Peyer's patch (tissue), 4 donors: Measurements from ENCODE around the gene CFAP221. TPM values are rescaled to one million over a fixed set of nuclear protein-coding genes. Genes with fewer than 3 reads are reported as not detected.

Source experiments
- DNase-seq, 3 donors: peaks; one replicate each; pipeline ENCODE4 v3.0.0-alpha.2; 2017 to 2019
- H3K27ac ChIP-seq, 4 donors: fragments of 200-600 bp; sonication (generic); one replicate each; pipeline ENCODE4 v1.5.1; 2016 to 2019
- H3K27me3 ChIP-seq, 2 donors: fragments of 200-600 bp; sonication (generic); one replicate each; pipeline ENCODE4 v1.5.1; 2019
- H3K36me3 ChIP-seq, 3 donors: fragments of 200-600 bp; sonication (generic); one replicate each; pipeline ENCODE4 v1.5.1; 2016 to 2019
- H3K4me1 ChIP-seq, 4 donors: fragments of 200-600 bp; sonication (generic); one replicate each; pipeline ENCODE4 v1.5.1; 2016 to 2019
- H3K4me3 ChIP-seq, 4 donors: fragments of 200-600 bp; sonication (generic); 1 replicate in 3 of 4; 2 replicates in 1 of 4; pipeline ENCODE4 v1.5.1; 2016 to 2019; ENCODE audit warnings: mild to moderate bottlenecking in 1 of 4
- H3K9me3 ChIP-seq, 4 donors: fragments of 200-600 bp; sonication (generic); one replicate each; pipeline ENCODE4 v1.5.1; 2016 to 2019; ENCODE audit warnings: mild to moderate bottlenecking in 1 of 4
- POLR2A ChIP-seq, 2 donors: fragments of 450-650 bp; IDR thresholded peaks; one replicate each; pipeline ENCODE4 v1.5.1; 2017; ENCODE audit warnings: antibody characterized with exemption in 2 of 2, mild to moderate bottlenecking in 2 of 2, moderate library complexity in 2 of 2
- total RNA-seq, 4 donors: library from RNA; depleted of rRNA; stranded (reverse); fragments of >200 nt; gene quantifications; one replicate each; pipeline ENCODE4 v1.1.0, GENCODE V29; 2016
- TF ChIP-seq, protein P1 (sequence below), 6 experiments: fragments of 450-650 bp in 4 of 6; fragments of 200-600 bp in 2 of 6; sonication (generic) in 1 of 6; IDR thresholded peaks; one replicate each; pipeline ENCODE4 v1.5.1; 2017 to 2019; ENCODE audit warnings: antibody characterized with exemption in 6 of 6, mild to moderate bottlenecking in 3 of 6, moderate library complexity in 1 of 6

The CFAP221 gene
- total RNA-seq, 4 donors from 2014 or later: 2.8 to 6.6 (median 3.6) TPM

DNA sequence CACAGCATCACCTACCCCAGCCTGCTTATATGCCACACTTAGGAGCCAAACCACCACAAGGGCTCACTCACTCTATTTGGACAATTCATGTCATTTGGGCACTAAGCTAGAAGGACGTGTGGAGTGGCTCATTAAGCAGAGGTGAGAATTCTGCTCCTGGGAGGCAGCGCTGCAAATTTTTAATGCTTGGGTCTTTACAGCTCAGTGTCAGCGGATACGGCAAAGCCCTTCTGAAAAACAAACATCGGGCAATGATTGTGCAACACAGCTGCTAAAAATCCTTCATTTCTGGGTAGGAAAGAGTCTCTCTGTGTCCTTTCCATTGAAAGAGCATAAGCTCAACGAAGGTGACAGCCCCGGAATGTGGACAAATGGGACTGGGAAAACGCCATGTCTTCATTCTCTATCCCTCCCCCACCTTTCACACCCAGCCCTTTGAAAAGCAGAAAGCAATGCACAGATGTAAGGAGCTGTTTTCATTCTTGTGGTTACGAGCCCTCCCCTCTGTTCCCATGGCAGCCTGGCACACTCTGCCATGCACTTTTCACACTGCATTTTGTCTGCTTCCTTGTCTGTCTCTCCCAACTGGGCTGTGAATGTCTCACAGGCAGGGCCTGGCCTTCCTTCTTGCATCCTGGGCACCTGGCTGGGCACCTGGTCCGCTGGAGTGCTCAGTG, 150.7 kb downstream of the CFAP221 start:
- Histone ChIP-seq H3K27me3 (no peaks in the 10 kb centered on the region), H3K9me3 (no peaks in the 10 kb centered on the region), H3K36me3 (no peaks in the 10 kb centered on the region), H3K4me3 (no peak overlapping the region), H3K4me1 (no peaks in the 10 kb centered on the region), H3K27ac (no peak overlapping the region)
- TF ChIP-seq POLR2A (IDR thresholded peaks at IDR 0.05): no peak
- TF ChIP-seq, protein P1, sequence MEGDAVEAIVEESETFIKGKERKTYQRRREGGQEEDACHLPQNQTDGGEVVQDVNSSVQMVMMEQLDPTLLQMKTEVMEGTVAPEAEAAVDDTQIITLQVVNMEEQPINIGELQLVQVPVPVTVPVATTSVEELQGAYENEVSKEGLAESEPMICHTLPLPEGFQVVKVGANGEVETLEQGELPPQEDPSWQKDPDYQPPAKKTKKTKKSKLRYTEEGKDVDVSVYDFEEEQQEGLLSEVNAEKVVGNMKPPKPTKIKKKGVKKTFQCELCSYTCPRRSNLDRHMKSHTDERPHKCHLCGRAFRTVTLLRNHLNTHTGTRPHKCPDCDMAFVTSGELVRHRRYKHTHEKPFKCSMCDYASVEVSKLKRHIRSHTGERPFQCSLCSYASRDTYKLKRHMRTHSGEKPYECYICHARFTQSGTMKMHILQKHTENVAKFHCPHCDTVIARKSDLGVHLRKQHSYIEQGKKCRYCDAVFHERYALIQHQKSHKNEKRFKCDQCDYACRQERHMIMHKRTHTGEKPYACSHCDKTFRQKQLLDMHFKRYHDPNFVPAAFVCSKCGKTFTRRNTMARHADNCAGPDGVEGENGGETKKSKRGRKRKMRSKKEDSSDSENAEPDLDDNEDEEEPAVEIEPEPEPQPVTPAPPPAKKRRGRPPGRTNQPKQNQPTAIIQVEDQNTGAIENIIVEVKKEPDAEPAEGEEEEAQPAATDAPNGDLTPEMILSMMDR (IDR thresholded peaks at IDR 0.05): no peak
- DNase-seq: no peak

DNA sequence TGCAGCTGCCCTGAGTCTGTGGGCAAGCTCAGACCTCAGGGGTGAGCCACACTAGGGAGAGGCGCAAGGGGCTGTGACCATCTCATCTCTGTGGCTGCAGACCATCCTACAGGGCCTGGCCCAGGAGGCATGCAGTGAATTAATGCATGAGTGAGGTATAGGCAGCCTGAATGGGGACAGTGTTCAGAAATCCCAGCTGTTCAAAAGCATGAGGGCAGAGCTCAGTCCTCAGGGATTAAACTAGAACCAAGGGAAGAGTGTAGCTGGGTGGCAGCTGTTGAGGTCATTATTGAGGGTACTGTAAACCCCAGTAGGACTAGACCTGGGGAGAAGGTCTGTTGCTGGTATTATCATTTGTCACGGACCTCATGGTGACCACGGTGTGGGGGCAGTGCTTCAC, 151.8 kb downstream of the CFAP221 start:
- no peaks in the 10 kb centered on the region for H3K9me3 ChIP-seq
- H3K4me1 ChIP-seq: no peaks in the 10 kb centered on the region
- TF ChIP-seq, protein P1 (IDR thresholded peaks at IDR 0.05): no peak
- TF ChIP-seq POLR2A (IDR thresholded peaks at IDR 0.05): no peak
- H3K27me3 ChIP-seq: no peaks in the 10 kb centered on the region
- H3K27ac ChIP-seq: no peak overlapping the region
- no peak for DNase-seq
- H3K36me3 ChIP-seq: no peaks in the 10 kb centered on the region
- no peak overlapping the region for H3K4me3 ChIP-seq

DNA sequence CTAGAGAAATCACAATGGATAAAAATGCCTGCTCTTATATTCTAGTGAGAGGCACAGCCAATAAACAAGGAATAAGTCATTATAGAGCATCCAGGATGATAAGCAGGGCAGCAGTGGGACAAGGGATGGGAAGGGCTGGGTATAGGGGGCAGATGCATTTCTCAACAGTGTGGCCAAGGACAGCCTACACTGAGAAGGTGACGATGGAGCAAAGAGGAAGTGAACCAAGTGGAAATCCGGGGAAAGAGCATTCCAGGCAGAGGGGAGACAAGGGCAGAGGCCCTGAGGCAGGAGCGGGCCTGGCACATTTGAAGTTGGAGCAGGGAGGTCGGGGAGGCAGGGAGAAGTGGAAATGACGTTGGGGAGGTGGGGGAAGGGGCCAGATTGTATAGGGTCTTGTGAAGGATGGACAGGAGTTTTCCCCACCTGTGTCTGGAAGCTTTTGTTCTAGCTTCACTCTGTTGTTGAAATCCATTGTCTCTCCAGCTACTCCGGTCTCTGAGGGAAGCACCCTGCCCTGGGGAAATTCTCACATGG, 152.3 kb downstream of the CFAP221 start:
- Histone ChIP-seq H3K27me3 (no peaks in the 10 kb centered on the region), H3K4me3 (no peak overlapping the region), H3K36me3 (no peaks in the 10 kb centered on the region), H3K9me3 (no peaks in the 10 kb centered on the region), H3K27ac (no peak overlapping the region), H3K4me1 (no peaks in the 10 kb centered on the region)
- no peak for DNase-seq
- TF ChIP-seq POLR2A (IDR thresholded peaks at IDR 0.05): no peak
- TF ChIP-seq, protein P1 (IDR thresholded peaks at IDR 0.05): no peak

DNA sequence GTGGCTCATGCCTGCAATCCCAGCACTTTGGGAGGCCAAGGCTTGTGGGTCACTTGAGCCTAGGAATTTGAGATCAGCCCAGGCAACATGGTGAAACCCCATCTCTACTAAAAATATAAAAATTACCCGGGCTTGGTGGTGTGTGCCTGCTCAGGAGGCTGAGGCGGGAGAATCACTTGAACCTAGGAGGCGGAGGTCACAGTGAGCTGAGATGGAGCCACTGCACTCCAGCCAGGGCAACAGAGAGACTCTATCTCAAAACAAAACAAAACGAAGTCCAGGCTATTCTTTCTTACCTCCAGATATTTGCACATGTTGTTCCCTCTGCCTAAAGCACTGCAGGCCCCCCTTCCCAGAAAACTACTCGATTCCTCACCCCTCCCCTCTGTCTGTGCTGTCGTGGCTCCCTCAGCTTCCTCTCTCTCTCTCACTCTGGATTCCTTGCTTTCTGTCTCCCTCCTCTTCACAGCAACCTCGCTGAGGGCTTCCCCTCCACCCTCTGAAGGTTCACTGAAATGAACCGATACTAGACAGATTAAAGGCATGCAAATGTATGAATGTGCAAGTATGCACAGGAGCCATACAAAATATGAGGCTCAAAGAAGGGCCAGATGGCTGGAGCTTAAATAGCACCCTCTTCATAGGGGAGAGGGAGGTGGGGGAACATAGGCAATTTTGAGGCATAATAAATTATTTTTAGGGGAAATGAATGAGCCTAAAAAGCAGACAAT, 153.2 kb downstream of the CFAP221 start:
- no peak overlapping the region for H3K4me3 ChIP-seq
- H3K27ac ChIP-seq: no peak overlapping the region
- no peak for DNase-seq
- no peaks in the 10 kb centered on the region for H3K9me3 ChIP-seq
- no peaks in the 10 kb centered on the region for H3K27me3 ChIP-seq
- H3K4me1 ChIP-seq: no peaks in the 10 kb centered on the region
- no peaks in the 10 kb centered on the region for H3K36me3 ChIP-seq
- TF ChIP-seq POLR2A (IDR thresholded peaks at IDR 0.05): no peak
- TF ChIP-seq, protein P1 (IDR thresholded peaks at IDR 0.05): no peak

DNA sequence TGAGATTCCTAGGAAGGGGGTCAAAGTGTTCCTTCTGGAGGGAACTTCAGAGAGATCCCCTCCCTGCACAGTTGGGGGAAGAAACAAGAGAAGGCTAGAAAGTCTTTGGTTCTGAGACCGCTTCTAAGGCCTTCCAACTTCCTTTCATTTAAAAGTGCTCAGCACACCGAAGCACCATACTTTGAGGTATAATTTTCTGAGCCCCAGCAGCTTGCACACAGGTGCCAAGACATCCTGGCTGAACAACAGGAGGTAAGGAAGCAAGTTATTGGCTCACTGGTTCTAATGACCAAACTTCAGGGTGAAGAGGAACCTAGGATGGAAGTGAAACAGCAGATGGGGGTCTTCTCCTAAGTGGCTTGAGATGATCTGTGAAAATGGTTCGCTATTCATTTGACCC, 154.0 kb downstream of the CFAP221 start:
- no peak for DNase-seq
- Histone ChIP-seq H3K4me1 (peaks cover 0 to 4% (median 0%) of the 10 kb centered on the region in 4 donors), H3K36me3 (no peaks in the 10 kb centered on the region), H3K27me3 (no peaks in the 10 kb centered on the region), H3K4me3 (no peak overlapping the region), H3K9me3 (no peaks in the 10 kb centered on the region), H3K27ac (no peak overlapping the region)
- no peak for TF ChIP-seq POLR2A (IDR thresholded peaks at IDR 0.05)
- TF ChIP-seq, protein P1 (IDR thresholded peaks at IDR 0.05): no peak
